Mucosa of descending colon (tissue), 3 donors: Measurements from ENCODE around the gene COG5. TPM values are rescaled to one million over a fixed set of nuclear protein-coding genes. Genes with fewer than 3 reads are reported as not detected.
A peak's percentile ranks its signal among the peaks of the same experiment; 100 is the strongest.

Experiments used
- ATAC-seq: fragments of 200-7000 bp; cut with Tn5 transposase; one replicate; pipeline ENCODE4 v1.9.1; 2020; ENCODE audit warnings: mild to moderate bottlenecking, moderate library complexity
- DNase-seq, 3 donors: peaks; one replicate each; pipeline ENCODE4 v3.0.0-alpha.2; 2020
- H3K36me3 ChIP-seq: fragments of 200-600 bp; one replicate; pipeline ENCODE4 v1.8.0; 2021; ENCODE audit warnings: low read depth, mild to moderate bottlenecking
- H3K4me1 ChIP-seq: fragments of 200-600 bp; one replicate; pipeline ENCODE4 v1.8.0; 2021; ENCODE audit warnings: low read depth, mild to moderate bottlenecking
- H3K4me3 ChIP-seq: fragments of 200-600 bp; one replicate; pipeline ENCODE4 v1.8.0; 2021; ENCODE audit warnings: mild to moderate bottlenecking
- H3K9me3 ChIP-seq: fragments of 200-600 bp; one replicate; pipeline ENCODE4 v1.8.0; 2021; ENCODE audit warnings: mild to moderate bottlenecking
- CTCF ChIP-seq: fragments of 200-600 bp; IDR thresholded peaks from one replicate; pipeline ENCODE4 v1.8.0; 2022; ENCODE audit warnings: antibody characterized with exemption, mild to moderate bottlenecking
- intact Hi-C, 2 donors: fragments of 100-400 bp; cut with DNase I in 1 of 2; cut with micrococcal nuclease in 1 of 2; formaldehyde crosslinking; loops; one replicate each; pipeline versions ENCODE4 v1.11.0 to v1.11.1; 2022; cut with DNase I, micrococcal nuclease
- total RNA-seq, 3 donors: library from RNA; stranded (reverse); fragmentation: NEBNext Ultra II Directional in 2 of 3; extraction: Animal tissue kit (Norgen Biotek cat#: 25700) in 2 of 3; gene quantifications; one replicate each; pipeline versions ENCODE4 v1.2.1 to v1.2.4, GENCODE V29; 2021 to 2023
- donor health status: DM: no; HTN: no; CAD: no; lungs with moderate emphysema.
- donor health status: DM: no; HTN: no; CAD: no.
- donor health status: DM: no; HTN: yes; CAD: no.

Gene COG5
- total RNA-seq, 3 donors from 2014 or later: 46.8 to 56.4 (median 47.7) TPM

GRCh38 chr7:107212725-107213124 is 351.0 kb downstream of the COG5 start:
- DNase-seq (no peak), ATAC-seq (no peak)
- Histone ChIP-seq H3K36me3 (no peaks in the 10 kb centered on the region), H3K4me1 (no peaks in the 10 kb centered on the region), H3K9me3 (no peaks in the 10 kb centered on the region), H3K4me3 (no peak overlapping the region)
- TF ChIP-seq CTCF: no peak
- intact Hi-C loops: no loop called here

DNA sequence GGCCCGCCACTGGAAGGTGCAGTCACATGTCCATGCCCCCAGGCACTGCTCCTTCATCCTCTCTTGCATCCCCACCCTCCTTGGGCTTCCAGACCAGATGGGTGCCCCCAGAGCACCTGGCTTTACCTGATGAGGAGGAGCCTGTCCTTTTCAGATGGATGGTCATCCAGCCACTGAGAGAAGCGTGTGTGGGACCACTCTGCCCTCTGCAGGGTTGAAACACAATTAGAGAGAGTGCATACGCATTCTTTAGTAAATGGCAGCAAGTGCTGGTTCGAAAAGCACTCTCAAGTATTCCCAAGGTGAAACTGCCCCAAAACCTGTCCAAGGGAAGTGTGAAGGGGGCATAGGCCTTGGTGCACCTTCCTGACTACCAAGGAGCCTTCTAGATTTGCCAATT is 353.3 kb downstream of the COG5 start:
- ATAC-seq (no peak), DNase-seq (no peak)
- Histone ChIP-seq H3K4me1 (no peaks in the 10 kb centered on the region), H3K4me3 (no peak overlapping the region), H3K36me3 (no peaks in the 10 kb centered on the region), H3K9me3 (no peaks in the 10 kb centered on the region)
- no peak for TF ChIP-seq CTCF
- intact Hi-C loops: no loop called here

DNA sequence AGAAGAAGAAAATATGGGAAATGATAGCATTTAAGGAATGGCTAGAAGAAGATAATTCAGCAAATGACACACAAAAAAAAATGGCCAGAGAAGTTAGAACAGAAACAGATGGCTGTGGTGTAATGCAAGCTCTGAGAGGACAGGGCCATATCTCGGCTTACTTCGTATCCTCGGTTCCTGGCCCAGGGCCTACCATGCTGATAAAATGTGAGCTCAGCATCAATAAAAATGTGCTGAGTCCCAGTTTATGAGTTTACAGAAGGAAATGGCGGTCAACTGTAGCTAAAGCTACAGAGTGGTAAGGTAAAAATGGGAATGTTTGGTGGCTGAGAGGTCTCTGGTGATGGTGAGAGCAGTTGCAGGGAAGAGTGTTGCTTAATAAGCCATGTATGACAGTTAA is 354.2 kb downstream of the COG5 start:
- H3K9me3 ChIP-seq: no peaks in the 10 kb centered on the region
- intact Hi-C loops: no loop called here
- H3K4me3 ChIP-seq: no peak overlapping the region
- ATAC-seq (peak; percentile 82), DNase-seq (peak in 1 of 3 donors; percentile 29)
- no peaks in the 10 kb centered on the region for H3K4me1 ChIP-seq
- no peak for TF ChIP-seq CTCF
- no peaks in the 10 kb centered on the region for H3K36me3 ChIP-seq

DNA sequence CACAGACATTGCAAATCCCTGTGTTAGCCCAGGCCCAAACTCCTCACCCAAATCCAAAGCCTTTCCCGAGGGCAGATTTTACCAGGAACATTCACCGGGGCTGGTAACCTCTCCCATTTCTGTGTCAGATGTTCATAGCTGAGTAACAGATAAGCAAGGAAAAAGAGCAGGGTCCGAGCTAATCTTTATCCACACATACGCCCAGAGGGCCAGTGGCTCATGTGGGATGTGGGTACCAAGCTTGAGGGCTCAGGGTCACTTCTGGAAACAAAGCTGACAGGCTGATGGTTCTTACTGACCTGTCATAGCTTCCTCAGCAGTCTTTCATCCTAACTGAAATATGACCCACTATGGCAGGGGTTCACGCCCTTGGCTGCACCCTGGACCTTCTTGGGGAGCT is 355.2 kb downstream of the COG5 start:
- no peak for ATAC-seq
- no peak for TF ChIP-seq CTCF
- intact Hi-C loops: no loop called here
- no peak overlapping the region for H3K4me3 ChIP-seq
- H3K9me3 ChIP-seq: no peaks in the 10 kb centered on the region
- H3K4me1 ChIP-seq: no peaks in the 10 kb centered on the region
- H3K36me3 ChIP-seq: no peaks in the 10 kb centered on the region
- DNase-seq: no peak

DNA sequence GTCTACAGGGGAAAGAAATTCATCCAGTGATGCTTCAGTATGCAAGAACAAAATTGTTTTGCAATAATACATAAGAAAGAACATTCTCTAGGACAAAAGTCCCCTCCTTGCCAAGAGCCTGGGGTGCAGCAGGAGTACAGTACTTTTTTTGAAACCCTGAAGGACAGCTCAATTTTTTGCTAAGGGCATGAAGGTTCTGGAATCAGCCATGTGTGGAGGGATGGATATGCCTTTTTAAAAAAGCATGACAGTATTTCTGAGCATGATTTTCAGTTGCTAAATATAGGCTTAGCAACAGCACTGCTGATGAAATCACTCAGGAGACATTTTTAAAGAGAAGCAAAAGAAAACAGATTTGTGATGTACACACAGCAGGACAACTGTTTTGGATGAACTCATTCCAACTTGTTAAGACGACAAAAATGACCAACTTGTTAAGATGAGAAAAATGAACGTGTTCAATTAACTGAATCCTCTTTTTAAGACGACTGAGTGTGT is 355.6 kb downstream of the COG5 start:
- TF ChIP-seq CTCF: no peak
- H3K36me3 ChIP-seq: no peaks in the 10 kb centered on the region
- ATAC-seq (no peak), DNase-seq (no peak)
- H3K9me3 ChIP-seq: no peaks in the 10 kb centered on the region
- no peaks in the 10 kb centered on the region for H3K4me1 ChIP-seq
- intact Hi-C loops: no loop called here
- no peak overlapping the region for H3K4me3 ChIP-seq

GRCh38 chr7:107207459-107207858 is 356.3 kb downstream of the COG5 start:
- H3K4me1 ChIP-seq: no peaks in the 10 kb centered on the region
- TF ChIP-seq CTCF: no peak
- H3K36me3 ChIP-seq: no peaks in the 10 kb centered on the region
- no peaks in the 10 kb centered on the region for H3K9me3 ChIP-seq
- ATAC-seq (no peak), DNase-seq (no peak)
- intact Hi-C loops: no loop called here
- no peak overlapping the region for H3K4me3 ChIP-seq
